A549 (cell line): Measurements from ENCODE around the gene RUNX1. TPM values are rescaled to one million over a fixed set of nuclear protein-coding genes. Genes with fewer than 3 reads are reported as not detected.
A peak's percentile ranks its signal among the peaks of the same experiment; 100 is the strongest.

Experiments used
- ATAC-seq, 2 experiments: fragments of 200-7000 bp in 1 of 2; fragments of >200 bp in 1 of 2; cut with Nextera tagmentation in 1 of 2; cut with Tn5 transposase in 1 of 2; 3 replicates each; pipeline versions ENCODE4 v1.8.0 to v1.9.1; 2018 to 2020; ENCODE audit warnings: mild to moderate bottlenecking in 1 of 2, moderate library complexity in 1 of 2
- CTCF ChIA-PET: fragments of 300-600 bp; sonication (Branson Sonifier 250); formaldehyde crosslinking; extraction: SDS; loops from one replicate; lab custom pipeline; 2021; ENCODE audit warnings: antibody characterized with exemption, inconsistent platforms; lab: Yijun Ruan, JAX
- POLR2A ChIA-PET: fragments of 350-600 bp; formaldehyde crosslinking; extraction: SDS; loops from one replicate; lab custom pipeline; 2021; ENCODE audit warnings: antibody characterized with exemption, inconsistent platforms; lab: Yijun Ruan, JAX
- DNase-seq, 2 experiments: peaks; one replicate each; pipeline versions ENCODE4 v3.0.0 to v3.0.0-alpha.2; 2011 to 2016; ENCODE audit warnings: low read depth in 1 of 2, low spot score in 1 of 2
- FAIRE-seq: peaks from 2 replicates; lab custom pipeline; 2011; peaks lifted over from hg19 to GRCh38; lab: Jason Lieb, UNC
- H3K27ac ChIP-seq, 2 experiments: fragments of >200 bp; sonication (Bioruptor Twin); formaldehyde crosslinking; 3 replicates each; pipeline ENCODE4 v1.5.1; 2016 to 2017
- H3K4me1 ChIP-seq: fragments of >200 bp; sonication (Bioruptor Twin); formaldehyde crosslinking; 3 replicates; pipeline ENCODE4 v1.6.1; 2016
- H3K4me2 ChIP-seq: fragments of >200 bp; sonication (Bioruptor Twin); formaldehyde crosslinking; 3 replicates; pipeline ENCODE4 v1.6.1; 2016
- H3K4me3 ChIP-seq: fragments of >200 bp; sonication (Bioruptor Twin); formaldehyde crosslinking; 3 replicates; pipeline ENCODE4 v1.5.1; 2016
- H3K9me3 ChIP-seq: fragments of >200 bp; sonication (Bioruptor Twin); formaldehyde crosslinking; 3 replicates; pipeline ENCODE4 v1.6.1; 2016
- BCL3 ChIP-seq: fragments of >200 bp; sonication (Bioruptor Twin); formaldehyde crosslinking; IDR thresholded peaks from 3 replicates; pipeline ENCODE4 v1.6.1; 2016
- BHLHE40 ChIP-seq: IDR thresholded peaks from 2 replicates; pipeline ENCODE4 v1.6.1; 2012; ENCODE audit warnings: low read depth, low read length, inconsistent platforms
- CBX2 ChIP-seq: fragments of 200-600 bp; sonication (generic); IDR thresholded peaks from 2 replicates; pipeline ENCODE4 v1.6.1; 2016; ENCODE audit warnings: low read depth, mild to moderate bottlenecking, borderline replicate concordance
- CEBPB ChIP-seq, 2 experiments: fragments of >200 bp in 1 of 2; sonication (Bioruptor Twin) in 1 of 2; formaldehyde crosslinking in 1 of 2; IDR thresholded peaks; 2 replicates each; pipeline ENCODE4 v1.6.1; 2012 to 2016
- CHD4 ChIP-seq: fragments of 200-600 bp; sonication (generic); IDR thresholded peaks from 2 replicates; pipeline ENCODE4 v1.6.1; 2016; ENCODE audit warnings: antibody characterized with exemption, mild to moderate bottlenecking, borderline replicate concordance
- CTCF ChIP-seq: fragments of >200 bp; sonication (Bioruptor Twin); formaldehyde crosslinking; IDR thresholded peaks from 3 replicates; pipeline ENCODE4 v1.5.1; 2016
- EP300 ChIP-seq, 2 experiments: fragments of >200 bp; sonication (Bioruptor Twin); formaldehyde crosslinking; IDR thresholded peaks; 2 replicates in 1 of 2; 3 replicates in 1 of 2; pipeline ENCODE4 v1.6.1; 2016 to 2017
- FOXS1 ChIP-seq: fragments of 250-450 bp; sonication (Bioruptor Pico); IDR thresholded peaks from 2 replicates; pipeline ENCODE4 v1.5.0; 2020; ENCODE audit warnings: mild to moderate bottlenecking, moderate library complexity
- GATA3 ChIP-seq: IDR thresholded peaks from 2 replicates; pipeline ENCODE4 v1.6.1; 2012; ENCODE audit warnings: borderline replicate concordance
- HDAC2 ChIP-seq: fragments of 200-600 bp; sonication (generic); IDR thresholded peaks from 2 replicates; pipeline ENCODE4 v1.6.1; 2016
- HEYL ChIP-seq: fragments of 250-450 bp; sonication (Bioruptor Pico); IDR thresholded peaks from 2 replicates; pipeline ENCODE4 v1.8.0; 2021; ENCODE audit warnings: mild to moderate bottlenecking, moderate library complexity
- HMGXB4 ChIP-seq: fragments of 250-450 bp; sonication (Bioruptor Pico); IDR thresholded peaks from 2 replicates; pipeline ENCODE4 v1.5.0; 2021; ENCODE audit warnings: mild to moderate bottlenecking, moderate library complexity, borderline replicate concordance
- JUNB ChIP-seq: fragments of >200 bp; sonication (Bioruptor Twin); formaldehyde crosslinking; IDR thresholded peaks from 2 replicates; pipeline ENCODE4 v1.6.1; 2016
- KDM1A ChIP-seq: fragments of 200-600 bp; sonication (generic); IDR thresholded peaks from 2 replicates; pipeline ENCODE4 v1.6.1; 2016; ENCODE audit warnings: low read depth, mild to moderate bottlenecking
- KDM5A ChIP-seq: fragments of 200-600 bp; sonication (generic); IDR thresholded peaks from 2 replicates; pipeline ENCODE4 v1.6.1; 2016; ENCODE audit warnings: antibody characterized with exemption, mild to moderate bottlenecking
- MAZ ChIP-seq: fragments of 150-350 bp; IDR thresholded peaks from 2 replicates; pipeline ENCODE4 v1.6.1; 2014; ENCODE audit warnings: antibody characterized with exemption, low read depth, low read length, borderline replicate concordance
- MYC ChIP-seq: IDR thresholded peaks from 2 replicates; pipeline ENCODE4 v1.6.1; 2012; ENCODE audit warnings: mild to moderate bottlenecking, inconsistent platforms, low read length, improper control_type of control experiment, borderline replicate concordance
- NFE2L2 ChIP-seq: fragments of 150-350 bp; conservative IDR thresholded peaks from 2 replicates; pipeline ENCODE4 v1.6.1; 2014; ENCODE audit warnings: low read length
- PBX3 ChIP-seq: IDR thresholded peaks from 2 replicates; pipeline ENCODE4 v1.6.1; 2012
- POLR2A ChIP-seq: IDR thresholded peaks from 2 replicates; pipeline ENCODE4 v1.6.1; 2012; ENCODE audit warnings: mild to moderate bottlenecking, low read length
- RAD21 ChIP-seq, 2 experiments: fragments of >200 bp in 1 of 2; sonication (Bioruptor Twin) in 1 of 2; formaldehyde crosslinking in 1 of 2; IDR thresholded peaks in 1 of 2; conservative IDR thresholded peaks in 1 of 2; 2 replicates in 1 of 2; 3 replicates in 1 of 2; pipeline ENCODE4 v1.6.1; 2012 to 2018; ENCODE audit warnings: inconsistent platforms in 1 of 2
- RARB ChIP-seq: fragments of 250-450 bp; sonication (Bioruptor Pico); IDR thresholded peaks from 2 replicates; pipeline ENCODE4 v1.8.0; 2021; ENCODE audit warnings: mild to moderate bottlenecking, moderate library complexity
- RCOR1 ChIP-seq: fragments of 150-350 bp; IDR thresholded peaks from 2 replicates; pipeline ENCODE4 v1.6.1; 2014; ENCODE audit warnings: antibody characterized with exemption, low read length, low read depth
- RFX5 ChIP-seq: fragments of 450-650 bp; IDR thresholded peaks from 2 replicates; pipeline ENCODE4 v1.7.1; 2014; ENCODE audit warnings: antibody characterized with exemption, mild to moderate bottlenecking, moderate library complexity
- SMC3 ChIP-seq: fragments of >200 bp; sonication (Bioruptor Twin); formaldehyde crosslinking; IDR thresholded peaks from 3 replicates; pipeline ENCODE4 v1.6.1; 2018; ENCODE audit warnings: inconsistent platforms
- TFCP2L1 ChIP-seq: fragments of 250-450 bp; sonication (Bioruptor Pico); IDR thresholded peaks from 2 replicates; pipeline ENCODE4 v1.5.0; 2021; ENCODE audit warnings: mild to moderate bottlenecking
- TP53 ChIP-seq: fragments of 250-450 bp; sonication (Bioruptor Pico); IDR thresholded peaks from 2 replicates; pipeline ENCODE4 v1.5.0; 2021; ENCODE audit warnings: mild to moderate bottlenecking, moderate library complexity
- USF2 ChIP-seq: fragments of 450-650 bp; IDR thresholded peaks from 2 replicates; pipeline ENCODE4 v1.6.1; 2014; ENCODE audit warnings: antibody characterized with exemption
- ZC3H11A ChIP-seq: fragments of 450-650 bp; IDR thresholded peaks from 2 replicates; pipeline ENCODE4 v1.6.1; 2014; ENCODE audit warnings: antibody characterized with exemption, mild to moderate bottlenecking
- WGBS: methylation state at CpG from one replicate; pipeline ENCODE4 v1.1.6; 2017; ENCODE audit errors: missing lambda C conversion rate; 5-methylcytosine and 5-hydroxymethylcytosine counted together
- polyA plus RNA-seq, 4 experiments: library from polyadenylated mRNA; depleted of rRNA in 3 of 4; stranded (reverse); fragments of >200 nt; fragmentation: RNase III in 1 of 4; extraction: RNeasy Plus Mini Kit Qiagen cat#74134 plus additional on column Dnase treatment in 1 of 4; gene quantifications; 2 replicates in 3 of 4; 3 replicates in 1 of 4; pipeline ENCODE4 v1.2.3, GENCODE V29; 2011 to 2017

RUNX1 gene
- polyA plus RNA-seq, 2 of the 4 experiments (the other 2 are of a cell fraction): 5.5 TPM

GRCh38 chr21:34850166-34850690, 198.9 kb downstream of the RUNX1 start:
- TF ChIP-seq TFCP2L1 (CRISPR knock-in tag): no peak
- no peak for TF ChIP-seq HEYL
- TF ChIP-seq JUNB: no peak
- TF ChIP-seq HMGXB4 (CRISPR knock-in tag): no peak
- TF ChIP-seq TP53 (CRISPR knock-in tag): no peak
- TF ChIP-seq MYC: no peak
- no peak for TF ChIP-seq KDM5A
- no peak for TF ChIP-seq CEBPB (IDR thresholded peaks at IDR 0.05)
- no peak for TF ChIP-seq FOXS1 (CRISPR knock-in tag)
- TF ChIP-seq PBX3: no peak
- no peak for TF ChIP-seq SMC3
- no peak for TF ChIP-seq MAZ
- TF ChIP-seq ZC3H11A: no peak
- TF ChIP-seq RFX5: no peak
- TF ChIP-seq CHD4: no peak
- no peak for TF ChIP-seq EP300 (IDR thresholded peaks at IDR 0.05)
- no peak for TF ChIP-seq CTCF
- no peak for TF ChIP-seq HDAC2
- TF ChIP-seq CBX2: no peak
- TF ChIP-seq RAD21 (conservative IDR thresholded peaks at IDR 0.05 in 1 of 2, IDR thresholded peaks at IDR 0.05 in 1 of 2): no peak
- TF ChIP-seq, all 56 proteins: peak for 0
- CTCF ChIA-PET: interaction anchor here (1.5 kb wide), 1 partner anchor 105 kb away, joined by 4 read pairs; no protein-coding TSS in a partner anchor
- no peak for ATAC-seq
- Histone ChIP-seq H3K4me1 (peaks cover 27% of the 10 kb centered on the region), H3K4me3 (no peak overlapping the region), H3K4me2 (no peak overlapping the region), H3K9me3 (no peaks in the 10 kb centered on the region), H3K27ac (no peak overlapping the region)
- WGBS: 88% methylated on average over 9 of the region's 11 CpGs
- DNase-seq: no peak
- no peak for FAIRE-seq
- POLR2A ChIA-PET: no interaction called here

GRCh38 chr21:34846601-34847112, 202.4 kb downstream of the RUNX1 start:
- WGBS: 27% methylated on average over 11 of the region's 11 CpGs
- CTCF ChIA-PET: interaction anchor here (0.7 to 2.3 kb wide), 2 partner anchors 101 to 469 kb away, joined by 4 to 12 read pairs; no protein-coding TSS in a partner anchor
- ATAC-seq: peak; percentile 45 to 85; a peak in 3 of 6 replicates
- no peak for FAIRE-seq
- H3K4me1 ChIP-seq: peaks cover 45% of the 10 kb centered on the region
- H3K27ac ChIP-seq: peak overlapping the region; percentile 64 to 89
- no peak overlapping the region for H3K4me3 ChIP-seq
- peak overlapping the region; percentile 68 for H3K4me2 ChIP-seq
- no peaks in the 10 kb centered on the region for H3K9me3 ChIP-seq
- DNase-seq: peak; percentile 18 to 50
- POLR2A ChIA-PET: interaction anchor here (1.0 to 2.2 kb wide), 4 partner anchors 10 to 41 kb away, joined by 4 to 9 read pairs (median 8); no protein-coding TSS in a partner anchor
- TF ChIP-seq BCL3 (no peak), EP300 (IDR thresholded peaks at IDR 0.05) (no peak), ZC3H11A (no peak), KDM1A (no peak), BHLHE40 (no peak), HEYL (no peak), RARB (CRISPR knock-in tag) (no peak), RCOR1 (no peak), CBX2 (no peak), POLR2A (no peak), GATA3 (no peak), CEBPB (IDR thresholded peaks at IDR 0.05) (no peak), NFE2L2 (no peak), USF2 (no peak), TFCP2L1 (CRISPR knock-in tag) (no peak), MYC (no peak), CTCF (no peak)
